Measurements from ENCODE around the gene AGPAT4. TPM values are rescaled to one million over a fixed set of nuclear protein-coding genes. Genes with fewer than 3 reads are reported as not detected.

AGPAT4 gene
- total RNA-seq, 1 experiment from 2014 or later, result 15.5 TPM

GRCh38 chr6:161268531-161269210 lies 5.2 kb downstream of the AGPAT4 start:
- H4K20me1 ChIP-seq (ENCODE audit: insufficient read depth), result no peaks in the 10 kb centered on the region; the same call in 1 of the 2 replicates
- CTCF ChIA-PET, result no interaction called here
- RAD21 ChIA-PET (ENCODE audit: low non-redundant PET in 1 of 2, low total read pairs in 2 of 2, uncharacterized antibody in 2 of 2, unreplicated experiment in 2 of 2), result interaction anchor here in 1 of 2 experiments (0.8 kb wide), 1 partner anchor 102 kb away, joined by 3 read pairs; no protein-coding TSS in a partner anchor
- TF ChIP-seq MAX (IDR thresholded peaks at IDR 0.05) (no peak), ATF3 (IDR thresholded peaks at IDR 0.05) (no peak), SRF (IDR thresholded peaks at IDR 0.05; ENCODE audit: low read depth) (no peak), ZFX (IDR thresholded peaks at IDR 0.05) (no peak), EZH2phosphoT487 (IDR thresholded peaks at IDR 0.05; ENCODE audit: borderline replicate concordance) (no peak), FOSL1 (IDR thresholded peaks at IDR 0.05; ENCODE audit: low read depth) (no peak), YY1 (IDR thresholded peaks at IDR 0.05; ENCODE audit: extremely low read depth, insufficient replicate concordance, low read depth, low read length) (no peak), CEBPB (IDR thresholded peaks at IDR 0.05; ENCODE audit: low read depth) (no peak), ZNF274 (IDR thresholded peaks at IDR 0.05; ENCODE audit: low read depth, low read length) (no peak), EZH2 (IDR thresholded peaks at IDR 0.05) (no peak), JUND (IDR thresholded peaks at IDR 0.05) (no peak), SP1 (IDR thresholded peaks at IDR 0.05; ENCODE audit: low read depth) (no peak), CTCF (IDR thresholded peaks at IDR 0.05 in 2 of 3, conservative IDR thresholded peaks at IDR 0.05 in 1 of 3; ENCODE audit: borderline replicate concordance in 1 of 3, insufficient read depth in 1 of 3, low read depth in 2 of 3, low read length in 2 of 3) (no peak), RAD21 (IDR thresholded peaks at IDR 0.05; ENCODE audit: low read depth) (no peak), TCF7L2 (IDR thresholded peaks at IDR 0.05; ENCODE audit: borderline replicate concordance, extremely low read depth, insufficient read depth, insufficient read length) (no peak), ELF1 (IDR thresholded peaks at IDR 0.05; ENCODE audit: borderline replicate concordance, low read depth) (no peak), POLR2A (IDR thresholded peaks at IDR 0.05; ENCODE audit: borderline replicate concordance, extremely low read depth, insufficient read depth, insufficient read length) (no peak)
- POLR2A ChIA-PET, result no interaction called here
- no peak overlapping the region for H3K27ac ChIP-seq (ENCODE audit: low read depth, low read length)
- no peaks in the 10 kb centered on the region for H3K9me3 ChIP-seq (ENCODE audit: control insufficient read depth in 1 of 2, insufficient read depth in 1 of 2, low read depth in 1 of 2, low read length in 2 of 2)
- no peak for ATAC-seq
- intact Hi-C loops (cut with micrococcal nuclease), result no loop called here
- H3K4me2 ChIP-seq (ENCODE audit: low read length), result no peak overlapping the region
- H3K36me3 ChIP-seq (ENCODE audit: control insufficient read depth in 1 of 2, insufficient read depth in 2 of 2, low read length in 2 of 2), result no peaks in the 10 kb centered on the region
- peaks cover 2 to 42% of the 10 kb centered on the region in 2 experiments; a peak in 2 of 4 replicates for H3K4me1 ChIP-seq (ENCODE audit: control insufficient read depth in 1 of 2, insufficient read depth in 2 of 2, low read length in 2 of 2)
- H3K4me3 ChIP-seq (replicated peaks in 1 of 2; ENCODE audit: low read depth in 1 of 2, low read length in 2 of 2), result no peak overlapping the region
- no TSS peak for BruUV-seq (replicated peaks)
- peaks cover 9% of the 10 kb centered on the region; the same call in 1 of the 2 replicates for H3K79me2 ChIP-seq (ENCODE audit: insufficient read depth, low read length)
- no peaks in the 10 kb centered on the region for H3K9me2 ChIP-seq (ENCODE audit: insufficient read depth)
- H2AFZ ChIP-seq (ENCODE audit: low read depth, low read length, poor library complexity, severe bottlenecking), result no peak overlapping the region
- H3K9ac ChIP-seq (ENCODE audit: low read length), result no peak overlapping the region
- no peaks in the 10 kb centered on the region for H3K27me3 ChIP-seq (ENCODE audit: insufficient read depth, low read length)
- DNase-seq (ENCODE audit: low read depth, low spot score), result no peak

Data from HCT116 (cell line).